Esophagus muscularis mucosa (tissue), 4 donors: ENCODE results near the gene GALNT2. TPM values are rescaled to one million over a fixed set of nuclear protein-coding genes. Genes with fewer than 3 reads are reported as not detected.

Source experiments
- DNase-seq: peaks from one replicate; pipeline ENCODE4 v3.0.0-alpha.2; 2017; ENCODE audit errors: extremely low spot score
- H3K27ac ChIP-seq, 4 donors: fragments of 200-600 bp; sonication (generic); replicated peaks in 1 of 4; 1 replicate in 3 of 4; 2 replicates in 1 of 4; pipeline ENCODE4 v1.5.1; 2016 to 2019; ENCODE audit warnings: mild to moderate bottlenecking in 1 of 4
- H3K27me3 ChIP-seq, 4 donors: fragments of 200-600 bp; sonication (generic); one replicate each; pipeline versions ENCODE4 v1.5.1 to v1.6.0; 2016 to 2019
- H3K36me3 ChIP-seq, 4 donors: fragments of 200-600 bp; sonication (generic); one replicate each; pipeline ENCODE4 v1.5.1; 2016 to 2019
- H3K4me1 ChIP-seq, 4 donors: fragments of 200-600 bp; sonication (generic); one replicate each; pipeline ENCODE4 v1.5.1; 2016 to 2019
- H3K4me3 ChIP-seq, 4 donors: fragments of 200-600 bp; sonication (generic); 1 replicate in 2 of 4; 2 replicates in 2 of 4; pipeline ENCODE4 v1.5.1; 2016 to 2019; ENCODE audit warnings: mild to moderate bottlenecking in 4 of 4, moderate library complexity in 1 of 4
- H3K9me3 ChIP-seq, 4 donors: fragments of 200-600 bp; sonication (generic); 1 replicate in 3 of 4; 2 replicates in 1 of 4; pipeline ENCODE4 v1.5.1; 2016 to 2019
- CTCF ChIP-seq, 3 experiments: fragments of 200-600 bp in 2 of 3; fragments of 450-650 bp in 1 of 3; sonication (generic) in 2 of 3; IDR thresholded peaks; one replicate each; pipeline ENCODE4 v1.5.1; 2017 to 2019; ENCODE audit warnings: antibody characterized with exemption in 3 of 3, mild to moderate bottlenecking in 2 of 3, moderate library complexity in 1 of 3
- EP300 ChIP-seq: sonication (generic); formaldehyde crosslinking; IDR thresholded peaks from one replicate; pipeline ENCODE4 v1.6.1; 2017; ENCODE audit warnings: antibody characterized with exemption
- POLR2A ChIP-seq: fragments of 450-650 bp; IDR thresholded peaks from one replicate; pipeline ENCODE4 v1.6.1; 2017; ENCODE audit warnings: antibody characterized with exemption, moderate library complexity, mild to moderate bottlenecking, low read depth
- POLR2AphosphoS5 ChIP-seq, 2 donors: sonication (generic); formaldehyde crosslinking; IDR thresholded peaks; one replicate each; pipeline ENCODE4 v1.6.1; 2017; ENCODE audit warnings: antibody characterized with exemption in 2 of 2
- WGBS: methylation state at CpG from one replicate; pipeline ENCODE4 v1.1.5; 2018; 5-methylcytosine and 5-hydroxymethylcytosine counted together
- intact Hi-C: fragments of 100-400 bp; cut with DNase I; formaldehyde crosslinking; loops from one replicate; pipeline ENCODE4 v1.15.1; 2023
- total RNA-seq, 4 donors: library from RNA; depleted of rRNA; stranded (reverse); fragments of >200 nt; gene quantifications; one replicate each; pipeline versions ENCODE4 v1.1.0 to v1.2.1, GENCODE V29; 2016

GALNT2 gene
- total RNA-seq, 4 donors from 2014 or later, result 89.6 to 145 (median 129) TPM

- Histone ChIP-seq H3K36me3 (peaks cover 0 to 10% (median 4%) of the 10 kb centered on the region in 4 donors), H3K4me1 (peaks cover 21 to 91% (median 81%) of the 10 kb centered on the region in 4 donors), H3K4me3 (no peak overlapping the region), H3K9me3 (no peaks in the 10 kb centered on the region), H3K27ac (peak overlapping the region in 2 of 4 donors; percentile 15 to 51), H3K27me3 (no peaks in the 10 kb centered on the region)
- intact Hi-C loops, result no loop called here
- no peak for TF ChIP-seq POLR2AphosphoS5 (IDR thresholded peaks at IDR 0.05)
- no peak for TF ChIP-seq EP300
- no peak for TF ChIP-seq CTCF (IDR thresholded peaks at IDR 0.05)
- no peak for TF ChIP-seq POLR2A
- DNase-seq, result no peak
- 66% methylated on average over 9 of the region's 9 CpGs for WGBS
These were observed 57.4 kb downstream of the GALNT2 start for GRCh38 chr1:230124186-230125128.

- Histone ChIP-seq H3K36me3 (peaks cover 0 to 6% (median 3%) of the 10 kb centered on the region in 4 donors), H3K4me3 (no peak overlapping the region), H3K27ac (peak overlapping the region in 3 of 4 donors; percentile 15 to 51 (median 31)), H3K4me1 (peaks cover 19 to 92% (median 82%) of the 10 kb centered on the region in 4 donors), H3K27me3 (no peaks in the 10 kb centered on the region), H3K9me3 (no peaks in the 10 kb centered on the region)
- 65% methylated on average over 6 of the region's 6 CpGs for WGBS
- TF ChIP-seq POLR2AphosphoS5 (IDR thresholded peaks at IDR 0.05) (no peak), CTCF (IDR thresholded peaks at IDR 0.05) (no peak), POLR2A (no peak), EP300 (no peak)
- intact Hi-C loops, result no loop called here
- DNase-seq, result no peak
These were observed 58.1 kb downstream of the GALNT2 start for GRCh38 chr1:230125141-230125540.

- no peak for TF ChIP-seq CTCF (IDR thresholded peaks at IDR 0.05)
- TF ChIP-seq POLR2AphosphoS5 (IDR thresholded peaks at IDR 0.05), result no peak
- no peak for TF ChIP-seq EP300
- TF ChIP-seq POLR2A, result no peak
- DNase-seq, result no peak
- Histone ChIP-seq H3K4me1 (peaks cover 13 to 91% (median 81%) of the 10 kb centered on the region in 4 donors), H3K4me3 (no peak overlapping the region), H3K27ac (peak overlapping the region in 3 of 4 donors; percentile 15 to 51 (median 31)), H3K9me3 (no peaks in the 10 kb centered on the region), H3K36me3 (peaks cover 0 to 3% (median 0%) of the 10 kb centered on the region in 4 donors), H3K27me3 (no peaks in the 10 kb centered on the region)
- WGBS, result 80% methylated on average over 10 of the region's 10 CpGs
- intact Hi-C loops, result no loop called here
These were observed 58.8 kb downstream of the GALNT2 start for GRCh38 chr1:230125640-230126528.

GRCh38 chr1:230126529-230127104 lies 59.6 kb downstream of the GALNT2 start:
- no peak overlapping the region for H3K4me3 ChIP-seq
- no peak for DNase-seq
- H3K4me1 ChIP-seq, result peaks cover 13 to 87% (median 79%) of the 10 kb centered on the region in 4 donors
- no peaks in the 10 kb centered on the region for H3K9me3 ChIP-seq
- no peak overlapping the region for H3K27ac ChIP-seq
- H3K36me3 ChIP-seq, result peaks cover 0 to 3% (median 0%) of the 10 kb centered on the region in 4 donors
- TF ChIP-seq CTCF (IDR thresholded peaks at IDR 0.05) (no peak), POLR2A (no peak), EP300 (no peak)
- H3K27me3 ChIP-seq, result no peaks in the 10 kb centered on the region
- intact Hi-C loops, result no loop called here
- 81% methylated on average over 16 of the region's 16 CpGs for WGBS
